DOHH2 (cell line): Measurements from ENCODE around the gene SEPTIN7.

Experiments used
- H3F3A ChIP-seq: fragments of 200-600 bp; sonication (generic), shearing (Covaris generic); 2 replicates; pipeline ENCODE4 v1.6.0; 2016; ENCODE audit warnings: antibody characterized with exemption, mild to moderate bottlenecking; ENCODE audit not compliant: control insufficient read depth, insufficient read depth
- H3K27ac ChIP-seq: fragments of 200-600 bp; sonication (generic); 2 replicates; pipeline ENCODE4 v1.5.1; 2014; ENCODE audit warnings: low read depth, mild to moderate bottlenecking, low read length, moderate library complexity
- H3K27me3 ChIP-seq: fragments of 200-600 bp; sonication (generic); 2 replicates; pipeline ENCODE4 v1.6.1; 2014; ENCODE audit warnings: mild to moderate bottlenecking, low read length, mixed read lengths; ENCODE audit not compliant: control insufficient read depth
- H3K36me3 ChIP-seq: fragments of 200-600 bp; sonication (generic); 2 replicates; pipeline ENCODE4 v1.6.1; 2014; ENCODE audit warnings: mild to moderate bottlenecking, low read length, moderate library complexity, mixed read lengths; ENCODE audit not compliant: control insufficient read depth
- H3K4me1 ChIP-seq: fragments of 200-600 bp; sonication (generic); 2 replicates; pipeline ENCODE4 v1.6.1; 2014; ENCODE audit warnings: mild to moderate bottlenecking, low read length, mixed read lengths; ENCODE audit not compliant: control insufficient read depth
- H3K4me2 ChIP-seq: fragments of 200-600 bp; sonication (generic); 2 replicates; pipeline ENCODE4 v1.6.0; 2014; ENCODE audit warnings: mild to moderate bottlenecking, low read length, moderate library complexity
- H3K4me3 ChIP-seq: fragments of 200-600 bp; sonication (generic); 2 replicates; pipeline ENCODE4 v1.5.1; 2014; ENCODE audit warnings: mild to moderate bottlenecking, low read length, mixed read lengths
- H3K79me2 ChIP-seq: fragments of 200-600 bp; sonication (generic); 2 replicates; pipeline ENCODE4 v1.6.1; 2014; ENCODE audit warnings: mild to moderate bottlenecking, low read length, mixed read lengths; ENCODE audit not compliant: control insufficient read depth
- H3K9me2 ChIP-seq: fragments of 200-600 bp; sonication (generic); replicated peaks from 2 replicates; pipeline ENCODE4 v1.6.1; 2014; ENCODE audit warnings: mild to moderate bottlenecking, low read length, mixed read lengths; ENCODE audit not compliant: control insufficient read depth
- H3K9me3 ChIP-seq: fragments of 200-600 bp; sonication (generic); 2 replicates; pipeline ENCODE4 v1.6.1; 2014; ENCODE audit warnings: antibody characterized with exemption, low read length, mixed read lengths; ENCODE audit not compliant: control insufficient read depth, insufficient read depth
- H4K20me1 ChIP-seq: fragments of 200-600 bp; sonication (generic); 2 replicates; pipeline ENCODE4 v1.6.0; 2014; ENCODE audit warnings: low read depth, mild to moderate bottlenecking, antibody characterized with exemption, low read length, moderate library complexity; ENCODE audit not compliant: control insufficient read depth, insufficient read depth
- CTCF ChIP-seq: fragments of 200-600 bp; sonication (generic); IDR thresholded peaks from one replicate; pipeline ENCODE4 v1.5.1; 2014; ENCODE audit warnings: antibody characterized with exemption, mild to moderate bottlenecking, low read depth, low read length; ENCODE audit not compliant: poor library complexity, severe bottlenecking
- EZH2phosphoT487 ChIP-seq: fragments of 200-600 bp; sonication (generic); IDR thresholded peaks from 2 replicates; pipeline ENCODE4 v1.6.1; 2017; ENCODE audit warnings: borderline replicate concordance, mild to moderate bottlenecking, antibody characterized with exemption, low read length, moderate library complexity, mixed read lengths

The SEPTIN7 gene

GRCh38 chr7:35826751-35827150 is 25.9 kb downstream of the SEPTIN7 start:
- H3K79me2 ChIP-seq = peaks cover 100% of the 10 kb centered on the region
- no peak overlapping the region for H3K4me2 ChIP-seq
- TF ChIP-seq EZH2phosphoT487 (no peak), CTCF (no peak)
- H3K36me3 ChIP-seq = peaks cover 34% of the 10 kb centered on the region
- peaks cover 22% of the 10 kb centered on the region for H3K4me1 ChIP-seq
- peaks cover 5% of the 10 kb centered on the region; the same call in 1 of the 2 replicates for H3F3A ChIP-seq
- H3K4me3 ChIP-seq = no peak overlapping the region
- H3K9me2 ChIP-seq = no peaks in the 10 kb centered on the region
- H3K27me3 ChIP-seq = no peaks in the 10 kb centered on the region
- H4K20me1 ChIP-seq = peaks cover 48% of the 10 kb centered on the region
- no peaks in the 10 kb centered on the region for H3K9me3 ChIP-seq
- H3K27ac ChIP-seq = no peak overlapping the region

DNA sequence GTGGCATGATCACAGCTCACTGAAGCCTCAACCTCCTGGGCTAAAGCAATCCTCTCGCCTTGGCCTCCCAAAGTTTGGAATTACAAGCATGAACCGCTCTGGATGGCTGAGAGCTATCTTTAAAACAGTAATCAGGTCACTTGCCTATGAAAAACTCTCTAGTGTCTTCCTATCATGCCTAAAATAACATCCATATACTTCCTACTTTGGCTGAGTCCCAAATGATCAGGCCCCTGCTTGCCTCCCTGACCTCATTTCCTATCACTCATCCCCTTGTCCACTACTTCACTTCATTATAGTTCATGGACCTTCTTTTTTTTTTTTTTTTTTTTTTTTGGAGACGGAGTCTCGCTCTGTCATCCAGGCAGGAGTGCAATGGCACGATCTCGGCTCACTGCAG is 28.0 kb downstream of the SEPTIN7 start:
- Histone ChIP-seq H3K4me1 (peaks cover 22% of the 10 kb centered on the region), H4K20me1 (peaks cover 47% of the 10 kb centered on the region)
- no peak for TF ChIP-seq EZH2phosphoT487
- no peak for TF ChIP-seq CTCF

DNA sequence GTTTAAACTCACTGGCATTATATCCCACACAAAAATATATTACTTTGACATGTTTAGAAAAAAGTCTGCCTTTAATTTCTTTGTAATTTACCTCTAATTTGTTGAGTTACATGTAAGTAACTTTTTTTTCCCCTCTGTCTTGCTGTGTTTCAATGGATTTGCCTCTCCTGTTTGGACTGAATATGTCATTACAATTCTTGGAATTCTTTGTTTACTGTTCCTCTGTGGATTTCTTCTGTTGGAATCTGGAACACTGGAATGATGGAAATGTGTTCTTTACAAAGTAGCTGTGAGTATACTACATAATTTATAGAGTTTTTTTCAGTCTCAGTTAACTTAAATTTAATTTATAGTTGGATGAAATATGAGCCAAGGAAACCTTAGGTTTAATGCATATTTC is 30.4 kb downstream of the SEPTIN7 start:
- Histone ChIP-seq H3K4me3 (no peak overlapping the region), H3K79me2 (peaks cover 100% of the 10 kb centered on the region), H3K27me3 (no peaks in the 10 kb centered on the region), H3F3A (peaks cover 16% of the 10 kb centered on the region), H3K9me2 (no peaks in the 10 kb centered on the region), H3K4me2 (no peak overlapping the region), H3K27ac (no peak overlapping the region), H3K9me3 (no peaks in the 10 kb centered on the region), H3K36me3 (peaks cover 61% of the 10 kb centered on the region), H3K4me1 (peaks cover 22% of the 10 kb centered on the region), H4K20me1 (peaks cover 39% of the 10 kb centered on the region)
- TF ChIP-seq CTCF (no peak), EZH2phosphoT487 (no peak)

More for the DNA sequence above, 28.0 kb downstream of the SEPTIN7 start:
- no peak overlapping the region for H3K4me2 ChIP-seq
- H3F3A ChIP-seq = peaks cover 8% of the 10 kb centered on the region; the same call in 1 of the 2 replicates
- H3K27ac ChIP-seq = no peak overlapping the region
- H3K27me3 ChIP-seq = no peaks in the 10 kb centered on the region
- H3K36me3 ChIP-seq = peaks cover 45% of the 10 kb centered on the region
- H3K79me2 ChIP-seq = peaks cover 100% of the 10 kb centered on the region
- H3K4me3 ChIP-seq = no peak overlapping the region
- no peaks in the 10 kb centered on the region for H3K9me3 ChIP-seq
- H3K9me2 ChIP-seq = no peaks in the 10 kb centered on the region
